NCI-H345 (cell line): ENCODE data around the gene DAB1.

ENCODE experiments used
- DNase-seq: peaks from one replicate; lab custom pipeline; 2025; lab: John Stamatoyannopoulos, UW

The DAB1 gene

GRCh38 chr1:57218487-57219079, 205.3 kb downstream of the DAB1 start:
- no peak for DNase-seq

- DNase-seq = no peak
Observed at GRCh38 chr1:57217905-57218304, 206.0 kb downstream of the DAB1 start.

- no peak for DNase-seq
Observed at GRCh38 chr1:57214951-57215575, 208.8 kb downstream of the DAB1 start.

GRCh38 chr1:57210881-57211280, 213.0 kb downstream of the DAB1 start:
- DNase-seq = no peak

- no peak for DNase-seq
Observed at GRCh38 chr1:57209495-57209894, 214.4 kb downstream of the DAB1 start.

GRCh38 chr1:57208741-57209302, 215.0 kb downstream of the DAB1 start:
- no peak for DNase-seq

- no peak for DNase-seq
Observed at GRCh38 chr1:57206038-57206437, 217.8 kb downstream of the DAB1 start.

- no peak for DNase-seq
Observed at GRCh38 chr1:57204942-57205787, 218.7 kb downstream of the DAB1 start.

GRCh38 chr1:57204091-57204490, 219.8 kb downstream of the DAB1 start:
- DNase-seq = no peak

- DNase-seq = no peak
Observed at GRCh38 chr1:57202241-57202640, 221.6 kb downstream of the DAB1 start.

- DNase-seq = no peak
Observed at GRCh38 chr1:57198912-57199311, 224.9 kb downstream of the DAB1 start.

- DNase-seq = no peak
Observed at GRCh38 chr1:57195436-57195941, 228.4 kb downstream of the DAB1 start.

- DNase-seq = no peak
Observed at GRCh38 chr1:57192222-57192621, 231.6 kb downstream of the DAB1 start.

GRCh38 chr1:57190898-57191297, 233.0 kb downstream of the DAB1 start:
- no peak for DNase-seq

- no peak for DNase-seq
Observed at GRCh38 chr1:57188168-57188567, 235.7 kb downstream of the DAB1 start.

GRCh38 chr1:57186455-57186854, 237.4 kb downstream of the DAB1 start:
- DNase-seq = no peak

- DNase-seq = no peak
Observed at GRCh38 chr1:57179001-57179400, 244.9 kb downstream of the DAB1 start.

GRCh38 chr1:57175506-57175905, 248.4 kb downstream of the DAB1 start:
- no peak for DNase-seq

- no peak for DNase-seq
Observed at GRCh38 chr1:57172040-57172439, 251.8 kb downstream of the DAB1 start.

- DNase-seq = no peak
Observed at GRCh38 chr1:57167997-57168396, 255.9 kb downstream of the DAB1 start.

- DNase-seq = no peak
Observed at GRCh38 chr1:57165546-57165945, 258.3 kb downstream of the DAB1 start.

GRCh38 chr1:57164584-57164983, 259.3 kb downstream of the DAB1 start:
- no peak for DNase-seq

- no peak for DNase-seq
Observed at GRCh38 chr1:57163789-57164188, 260.1 kb downstream of the DAB1 start.
